Left cardiac atrium (tissue), 2 donors: Measurements from ENCODE around the gene ENGASE. TPM values are rescaled to one million over a fixed set of nuclear protein-coding genes. Genes with fewer than 3 reads are reported as not detected.

Experiments
- total RNA-seq, 2 donors: library from RNA; stranded (reverse); fragmentation: NEBNext Ultra II Directional; extraction: Animal tissue kit (Norgen Biotek cat#: 25700); gene quantifications; one replicate each; pipeline ENCODE4 v1.2.1, GENCODE V29; 2021
- donor health status: DM: no; HTN: yes; CAD: no; lungs with severe emphysema.
- donor health status: DM: yes; HTN: yes; CAD: no.

ENGASE gene
- total RNA-seq, 2 donors from 2014 or later = 34.5 to 47.5 TPM

Other genes starting within 250 kb of the ENGASE start
- 10 to 100 TPM; 28.1 to 48.1 TPM for gene USP36, start 234.0 kb upstream of the ENGASE start, total RNA-seq
- 1 to 10 TPM; 1.7 to 2.3 TPM for gene CEP295NL, start 171.6 kb upstream of the ENGASE start, total RNA-seq
- gene TIMP2, start 149.4 kb upstream of the ENGASE start, total RNA-seq = 100 to 1,000 TPM; 161 to 191 TPM
- 100 to 1,000 TPM; 390 to 448 TPM for gene LGALS3BP, start 94.9 kb upstream of the ENGASE start, total RNA-seq
- 10 to 100 TPM; 30.5 to 33.3 TPM for gene CANT1, start 65.1 kb upstream of the ENGASE start, total RNA-seq
- 100 to 1,000 TPM; 377 to 765 TPM for gene C1QTNF1, start 50.7 kb upstream of the ENGASE start, total RNA-seq